ENCODE measurements around the gene EDAR. TPM values are rescaled to one million over a fixed set of nuclear protein-coding genes. Genes with fewer than 3 reads are reported as not detected.
A peak's percentile ranks its signal among the peaks of the same experiment; 100 is the strongest.

Gene EDAR
- total and polyA plus RNA-seq, 5 donors from 2014 or later = 1.4 to 6.7 (median 3.2) TPM

GRCh38 chr2:108929807-108930425, 59.1 kb downstream of the EDAR start:
- ATAC-seq (ENCODE audit: low read depth in 2 of 2) (no peak), DNase-seq (no peak)
- Histone ChIP-seq H3K4me3 (ENCODE audit: low read depth, low read length) (no peak overlapping the region), H3K4me1 (ENCODE audit: control insufficient read depth, insufficient read depth, low read length, poor library complexity, severe bottlenecking) (peaks cover 4% of the 10 kb centered on the region), H3K27me3 (ENCODE audit: control insufficient read depth, insufficient read depth, low read length) (no peaks in the 10 kb centered on the region), H3K27ac (ENCODE audit: insufficient read depth, low read length, poor library complexity, severe bottlenecking) (no peak overlapping the region), H3K9me3 (ENCODE audit: control insufficient read depth in 2 of 2, low read length in 2 of 2) (no peaks in the 10 kb centered on the region), H3K36me3 (ENCODE audit: control insufficient read depth, insufficient read depth, low read length) (no peaks in the 10 kb centered on the region)
- H3K27ac Mint-ChIP-seq = peak overlapping the region in 2 of 3 donors; percentile 47 to 60
- H3K4me3 Mint-ChIP-seq = no peak overlapping the region
- peaks cover 0 to 41% (median 3%) of the 10 kb centered on the region in 4 donors for H3K4me1 Mint-ChIP-seq
- H3K36me3 Mint-ChIP-seq = peaks cover 5% of the 10 kb centered on the region
- no peaks in the 10 kb centered on the region for H3K27me3 Mint-ChIP-seq
- no peaks in the 10 kb centered on the region for H3K9me3 Mint-ChIP-seq

- Histone ChIP-seq H3K27me3 (ENCODE audit: control insufficient read depth, insufficient read depth, low read length) (no peaks in the 10 kb centered on the region), H3K4me3 (ENCODE audit: low read depth, low read length) (no peak overlapping the region), H3K27ac (ENCODE audit: insufficient read depth, low read length, poor library complexity, severe bottlenecking) (no peak overlapping the region), H3K4me1 (ENCODE audit: control insufficient read depth, insufficient read depth, low read length, poor library complexity, severe bottlenecking) (peaks cover 4% of the 10 kb centered on the region), H3K9me3 (ENCODE audit: control insufficient read depth in 2 of 2, low read length in 2 of 2) (no peaks in the 10 kb centered on the region), H3K36me3 (ENCODE audit: control insufficient read depth, insufficient read depth, low read length) (no peaks in the 10 kb centered on the region)
- Mint-ChIP-seq H3K27ac (peak overlapping the region in 1 of 3 donors; percentile 14), H3K27me3 (no peaks in the 10 kb centered on the region), H3K4me3 (no peak overlapping the region), H3K9me3 (no peaks in the 10 kb centered on the region), H3K4me1 (peaks cover 0 to 38% (median 3%) of the 10 kb centered on the region in 4 donors), H3K36me3 (peaks cover 9% of the 10 kb centered on the region)
- ATAC-seq (ENCODE audit: low read depth in 2 of 2) (no peak), DNase-seq (no peak)
Observed at GRCh38 chr2:108928660-108929377, 60.2 kb downstream of the EDAR start.

DNA sequence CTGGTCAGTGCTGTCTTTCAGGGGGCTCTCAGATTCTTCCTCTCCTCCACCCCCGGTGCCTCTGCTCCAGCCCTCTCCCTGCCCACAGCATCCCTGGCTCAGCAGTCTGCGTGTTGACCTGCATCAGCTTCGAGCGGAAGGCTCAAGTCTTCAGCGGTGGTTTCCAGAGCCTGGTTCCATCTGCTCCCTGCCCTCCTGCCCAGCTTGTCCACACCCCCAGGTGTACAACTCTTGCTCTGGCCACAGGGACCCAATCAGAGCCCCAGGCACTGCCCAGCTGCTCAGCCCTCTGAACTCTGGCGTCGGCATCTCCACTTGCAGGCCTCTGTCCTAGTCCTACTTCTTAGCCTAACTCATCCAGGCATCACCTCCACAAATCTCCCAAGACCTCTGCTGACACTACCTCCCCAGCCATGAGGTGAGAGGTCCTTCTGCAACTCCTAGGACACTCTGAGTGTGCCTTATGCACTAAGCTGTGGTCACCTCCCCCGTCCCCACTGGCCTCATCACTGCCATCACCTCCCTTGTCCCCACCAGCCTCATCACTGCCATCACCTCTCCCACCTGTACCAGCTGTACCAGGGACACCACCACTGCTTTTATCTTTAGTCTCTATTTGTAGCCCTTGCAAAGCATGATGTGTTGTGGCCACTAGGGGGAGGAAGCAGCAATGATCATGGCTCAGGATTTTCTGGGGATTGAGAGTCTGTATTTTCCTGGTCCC, 60.9 kb downstream of the EDAR start:
- peak overlapping the region; percentile 14 to 62 (median 59) for H3K27ac Mint-ChIP-seq
- H3K9me3 Mint-ChIP-seq = no peaks in the 10 kb centered on the region
- no peaks in the 10 kb centered on the region for H3K27me3 Mint-ChIP-seq
- peak in 2 of 3 donors; percentile 51 to 55 for DNase-seq
- H3K36me3 ChIP-seq (ENCODE audit: control insufficient read depth, insufficient read depth, low read length) = no peaks in the 10 kb centered on the region
- H3K4me1 ChIP-seq (ENCODE audit: control insufficient read depth, insufficient read depth, low read length, poor library complexity, severe bottlenecking) = peaks cover 4% of the 10 kb centered on the region
- no peak overlapping the region for H3K4me3 ChIP-seq (ENCODE audit: low read depth, low read length)
- no peaks in the 10 kb centered on the region for H3K27me3 ChIP-seq (ENCODE audit: control insufficient read depth, insufficient read depth, low read length)
- peaks cover 10% of the 10 kb centered on the region for H3K36me3 Mint-ChIP-seq
- no peaks in the 10 kb centered on the region for H3K9me3 ChIP-seq (ENCODE audit: control insufficient read depth in 2 of 2, low read length in 2 of 2)
- ATAC-seq (ENCODE audit: low read depth in 2 of 2) = peak; percentile 36 to 40
- H3K4me1 Mint-ChIP-seq = peaks cover 0 to 30% (median 3%) of the 10 kb centered on the region in 4 donors
- H3K4me3 Mint-ChIP-seq = no peak overlapping the region
- H3K27ac ChIP-seq (ENCODE audit: insufficient read depth, low read length, poor library complexity, severe bottlenecking) = no peak overlapping the region

DNA sequence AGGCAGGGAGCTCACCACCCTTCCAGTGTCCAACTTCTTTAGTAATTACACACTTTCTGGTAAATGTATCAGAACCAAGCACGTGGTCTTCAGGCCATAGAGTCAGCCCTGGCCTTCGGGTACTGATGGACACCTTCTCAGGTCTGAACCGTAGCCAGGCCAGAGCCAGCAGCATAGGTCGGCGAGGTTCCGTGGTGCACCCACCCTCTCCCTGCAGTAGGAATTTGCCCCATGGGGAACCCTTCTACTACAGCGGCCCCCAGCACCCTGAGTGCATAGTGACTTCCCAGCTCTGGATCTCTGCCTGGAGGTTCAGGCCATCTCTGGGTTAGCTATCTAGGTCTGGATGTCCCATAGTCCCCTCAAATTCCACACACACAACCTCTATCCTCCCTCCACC, 61.6 kb downstream of the EDAR start:
- no peak for ATAC-seq (ENCODE audit: low read depth in 2 of 2)
- H3K36me3 Mint-ChIP-seq = peaks cover 12% of the 10 kb centered on the region
- no peaks in the 10 kb centered on the region for H3K36me3 ChIP-seq (ENCODE audit: control insufficient read depth, insufficient read depth, low read length)
- H3K4me1 Mint-ChIP-seq = peaks cover 0 to 27% (median 3%) of the 10 kb centered on the region in 4 donors
- H3K27ac Mint-ChIP-seq = no peak overlapping the region
- H3K27me3 Mint-ChIP-seq = no peaks in the 10 kb centered on the region
- H3K4me3 ChIP-seq (ENCODE audit: low read depth, low read length) = no peak overlapping the region
- no peak overlapping the region for H3K4me3 Mint-ChIP-seq
- peaks cover 4% of the 10 kb centered on the region for H3K4me1 ChIP-seq (ENCODE audit: control insufficient read depth, insufficient read depth, low read length, poor library complexity, severe bottlenecking)
- H3K9me3 ChIP-seq (ENCODE audit: control insufficient read depth in 2 of 2, low read length in 2 of 2) = no peaks in the 10 kb centered on the region
- no peaks in the 10 kb centered on the region for H3K9me3 Mint-ChIP-seq
- H3K27ac ChIP-seq (ENCODE audit: insufficient read depth, low read length, poor library complexity, severe bottlenecking) = no peak overlapping the region
- no peak for DNase-seq
- no peaks in the 10 kb centered on the region for H3K27me3 ChIP-seq (ENCODE audit: control insufficient read depth, insufficient read depth, low read length)

DNA sequence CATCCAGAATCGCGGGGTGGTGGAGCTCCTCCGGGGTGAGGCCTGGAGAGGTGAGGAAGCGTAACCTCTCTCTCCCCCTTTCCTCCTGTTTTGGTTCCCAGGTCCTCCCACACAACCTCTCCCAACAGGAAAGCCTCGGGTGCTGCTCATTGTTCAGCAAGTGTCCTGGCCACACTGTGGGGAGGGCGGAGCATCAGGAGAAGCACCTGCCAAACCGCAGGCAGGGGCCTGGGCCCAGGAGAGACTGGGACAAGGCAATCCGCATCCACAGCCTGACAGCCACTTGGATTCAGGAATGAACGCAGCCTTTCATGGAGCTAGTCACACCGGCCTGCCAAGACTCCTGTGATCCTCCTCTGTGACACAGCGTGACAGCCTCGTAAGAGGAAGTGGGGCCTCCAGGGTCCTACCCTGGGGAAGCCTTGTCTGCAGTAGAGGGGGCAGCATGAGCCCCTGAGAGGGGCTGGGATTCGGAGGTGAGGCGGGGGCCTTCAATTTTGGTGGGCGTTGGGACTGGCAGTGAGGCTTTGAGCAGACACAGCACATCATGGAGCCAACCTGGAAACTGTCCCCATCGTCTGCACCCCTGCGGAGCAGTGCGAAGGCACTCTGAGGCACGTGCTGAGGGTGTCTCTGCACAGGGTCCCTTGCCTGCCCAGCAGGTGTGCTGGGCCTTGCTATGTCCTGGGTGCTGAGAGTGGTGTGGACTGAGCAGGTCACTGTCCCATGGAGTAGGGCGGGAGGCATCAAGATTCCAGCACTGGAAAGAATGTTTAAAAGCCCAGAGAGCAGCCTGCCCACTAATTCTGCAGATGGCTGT, 62.2 kb downstream of the EDAR start:
- no peak for DNase-seq
- H3K4me3 Mint-ChIP-seq = no peak overlapping the region
- no peak for ATAC-seq (ENCODE audit: low read depth in 2 of 2)
- Histone ChIP-seq H3K9me3 (ENCODE audit: control insufficient read depth in 2 of 2, low read length in 2 of 2) (no peaks in the 10 kb centered on the region), H3K27me3 (ENCODE audit: control insufficient read depth, insufficient read depth, low read length) (no peaks in the 10 kb centered on the region), H3K36me3 (ENCODE audit: control insufficient read depth, insufficient read depth, low read length) (no peaks in the 10 kb centered on the region), H3K4me1 (ENCODE audit: control insufficient read depth, insufficient read depth, low read length, poor library complexity, severe bottlenecking) (peaks cover 4% of the 10 kb centered on the region), H3K27ac (ENCODE audit: insufficient read depth, low read length, poor library complexity, severe bottlenecking) (no peak overlapping the region), H3K4me3 (ENCODE audit: low read depth, low read length) (no peak overlapping the region)
- no peaks in the 10 kb centered on the region for H3K9me3 Mint-ChIP-seq
- H3K4me1 Mint-ChIP-seq = peaks cover 0 to 25% (median 3%) of the 10 kb centered on the region in 4 donors
- no peak overlapping the region for H3K27ac Mint-ChIP-seq
- peaks cover 12% of the 10 kb centered on the region for H3K36me3 Mint-ChIP-seq
- H3K27me3 Mint-ChIP-seq = no peaks in the 10 kb centered on the region

- Histone ChIP-seq H3K36me3 (ENCODE audit: control insufficient read depth, insufficient read depth, low read length) (no peaks in the 10 kb centered on the region), H3K27ac (ENCODE audit: insufficient read depth, low read length, poor library complexity, severe bottlenecking) (no peak overlapping the region), H3K9me3 (ENCODE audit: control insufficient read depth in 2 of 2, low read length in 2 of 2) (no peaks in the 10 kb centered on the region), H3K27me3 (ENCODE audit: control insufficient read depth, insufficient read depth, low read length) (no peaks in the 10 kb centered on the region), H3K4me3 (ENCODE audit: low read depth, low read length) (no peak overlapping the region), H3K4me1 (ENCODE audit: control insufficient read depth, insufficient read depth, low read length, poor library complexity, severe bottlenecking) (peaks cover 4% of the 10 kb centered on the region)
- peaks cover 0 to 20% (median 3%) of the 10 kb centered on the region in 4 donors for H3K4me1 Mint-ChIP-seq
- no peak for DNase-seq
- H3K27me3 Mint-ChIP-seq = no peaks in the 10 kb centered on the region
- ATAC-seq (ENCODE audit: low read depth in 2 of 2) = no peak
- no peaks in the 10 kb centered on the region for H3K9me3 Mint-ChIP-seq
- H3K4me3 Mint-ChIP-seq = no peak overlapping the region
- H3K27ac Mint-ChIP-seq = peak overlapping the region in 1 of 3 donors; percentile 37
- peaks cover 12% of the 10 kb centered on the region for H3K36me3 Mint-ChIP-seq
Observed at GRCh38 chr2:108925735-108926134, 63.3 kb downstream of the EDAR start.

DNA sequence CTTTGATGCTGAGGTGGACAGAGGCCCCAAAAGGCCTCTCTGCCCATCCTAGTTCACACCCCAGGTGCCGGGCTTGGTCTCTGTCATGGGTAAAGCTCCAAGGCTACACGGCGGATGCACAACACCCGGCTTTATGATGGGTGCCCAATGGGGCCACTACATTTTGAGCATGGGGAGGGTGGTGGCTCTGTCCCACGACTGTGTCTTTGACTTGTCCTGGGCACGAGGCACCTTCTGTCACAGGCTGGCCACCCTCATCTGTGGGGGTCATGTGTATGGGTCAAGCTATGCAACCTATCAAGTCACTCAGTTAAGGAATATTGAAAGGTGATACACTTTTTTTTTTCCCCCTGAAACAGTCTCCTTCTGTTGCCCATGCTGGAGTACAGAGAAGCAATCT, 63.7 kb downstream of the EDAR start:
- Mint-ChIP-seq H3K9me3 (no peaks in the 10 kb centered on the region), H3K4me1 (peaks cover 0 to 15% (median 3%) of the 10 kb centered on the region in 4 donors), H3K27ac (no peak overlapping the region), H3K4me3 (no peak overlapping the region), H3K36me3 (peaks cover 15% of the 10 kb centered on the region), H3K27me3 (no peaks in the 10 kb centered on the region)
- Histone ChIP-seq H3K4me1 (ENCODE audit: control insufficient read depth, insufficient read depth, low read length, poor library complexity, severe bottlenecking) (peaks cover 4% of the 10 kb centered on the region), H3K4me3 (ENCODE audit: low read depth, low read length) (no peak overlapping the region), H3K27me3 (ENCODE audit: control insufficient read depth, insufficient read depth, low read length) (no peaks in the 10 kb centered on the region), H3K27ac (ENCODE audit: insufficient read depth, low read length, poor library complexity, severe bottlenecking) (no peak overlapping the region), H3K9me3 (ENCODE audit: control insufficient read depth in 2 of 2, low read length in 2 of 2) (no peaks in the 10 kb centered on the region), H3K36me3 (ENCODE audit: control insufficient read depth, insufficient read depth, low read length) (no peaks in the 10 kb centered on the region)
- DNase-seq = no peak
- ATAC-seq (ENCODE audit: low read depth in 2 of 2) = no peak
